Tibial artery (tissue), 4 donors: ENCODE measurements around the gene SCP2.
"Not testable (repeated sequence)": the region's sequence is repeated elsewhere in the genome, so short reads cannot be mapped to it uniquely, and the experiment has no call there.

Experiments used
- DNase-seq, 2 donors: peaks; one replicate each; pipeline ENCODE4 v3.0.0-alpha.2; 2019
- H3K27ac ChIP-seq, 2 donors: fragments of 200-600 bp; sonication (generic) in 1 of 2; 1 replicate in 1 of 2; 2 replicates in 1 of 2; pipeline ENCODE4 v1.5.1; 2018 to 2019; ENCODE audit warnings: mild to moderate bottlenecking in 1 of 2
- H3K27me3 ChIP-seq, 2 donors: fragments of 200-600 bp; sonication (generic) in 1 of 2; one replicate each; pipeline versions ENCODE4 v1.5.1 to v1.6.0; 2016 to 2019
- H3K36me3 ChIP-seq, 3 donors: fragments of 200-600 bp; sonication (generic) in 2 of 3; one replicate each; pipeline ENCODE4 v1.5.1; 2016 to 2019; ENCODE audit warnings: mild to moderate bottlenecking in 2 of 3
- H3K4me1 ChIP-seq, 4 donors: fragments of 200-600 bp; sonication (generic) in 2 of 4; 1 replicate in 3 of 4; 2 replicates in 1 of 4; pipeline ENCODE4 v1.5.1; 2016 to 2019
- H3K4me3 ChIP-seq, 2 donors: fragments of 200-600 bp; sonication (generic) in 1 of 2; 1 replicate in 1 of 2; 2 replicates in 1 of 2; pipeline ENCODE4 v1.5.1; 2018 to 2019; ENCODE audit warnings: mild to moderate bottlenecking in 2 of 2
- H3K9me3 ChIP-seq, 3 donors: fragments of 200-600 bp; sonication (generic) in 1 of 3; one replicate each; pipeline ENCODE4 v1.5.1; 2016 to 2019
- intact Hi-C: fragments of 100-400 bp; cut with DNase I; formaldehyde crosslinking; loops from one replicate; pipeline ENCODE4 v1.15.0; 2023; ENCODE audit warnings: low total_unique reads
- TF ChIP-seq, protein P1 (sequence below), 2 experiments: fragments of 200-600 bp in 1 of 2; fragments of 450-650 bp in 1 of 2; IDR thresholded peaks; one replicate each; pipeline ENCODE4 v1.5.1; 2017 to 2019; ENCODE audit warnings: antibody characterized with exemption in 2 of 2, mild to moderate bottlenecking in 1 of 2, moderate library complexity in 1 of 2

The SCP2 gene

DNA sequence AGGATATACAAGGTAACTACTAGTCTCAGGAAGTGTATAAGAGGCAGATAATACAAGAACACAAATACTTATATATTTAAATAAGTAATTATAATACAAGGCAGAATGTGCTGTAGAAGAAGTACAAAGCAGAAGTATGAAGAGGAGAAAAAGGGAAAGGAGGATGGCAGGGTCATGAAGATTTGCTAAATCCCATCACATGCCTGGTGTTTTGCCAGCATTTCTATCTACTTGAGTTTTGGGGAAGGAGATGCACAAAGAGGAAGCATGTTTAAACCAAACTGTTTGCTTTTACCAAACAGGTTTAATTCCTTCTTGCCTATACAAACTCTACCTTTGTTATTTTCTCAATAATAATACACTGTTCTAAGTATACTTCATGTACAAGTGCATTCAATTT, 74.1 kb downstream of the SCP2 start:
- intact Hi-C loops = no loop called here
- peak in 1 of 2 donors; percentile 30 for DNase-seq
- no peaks in the 10 kb centered on the region for H3K27me3 ChIP-seq
- TF ChIP-seq, protein P1, sequence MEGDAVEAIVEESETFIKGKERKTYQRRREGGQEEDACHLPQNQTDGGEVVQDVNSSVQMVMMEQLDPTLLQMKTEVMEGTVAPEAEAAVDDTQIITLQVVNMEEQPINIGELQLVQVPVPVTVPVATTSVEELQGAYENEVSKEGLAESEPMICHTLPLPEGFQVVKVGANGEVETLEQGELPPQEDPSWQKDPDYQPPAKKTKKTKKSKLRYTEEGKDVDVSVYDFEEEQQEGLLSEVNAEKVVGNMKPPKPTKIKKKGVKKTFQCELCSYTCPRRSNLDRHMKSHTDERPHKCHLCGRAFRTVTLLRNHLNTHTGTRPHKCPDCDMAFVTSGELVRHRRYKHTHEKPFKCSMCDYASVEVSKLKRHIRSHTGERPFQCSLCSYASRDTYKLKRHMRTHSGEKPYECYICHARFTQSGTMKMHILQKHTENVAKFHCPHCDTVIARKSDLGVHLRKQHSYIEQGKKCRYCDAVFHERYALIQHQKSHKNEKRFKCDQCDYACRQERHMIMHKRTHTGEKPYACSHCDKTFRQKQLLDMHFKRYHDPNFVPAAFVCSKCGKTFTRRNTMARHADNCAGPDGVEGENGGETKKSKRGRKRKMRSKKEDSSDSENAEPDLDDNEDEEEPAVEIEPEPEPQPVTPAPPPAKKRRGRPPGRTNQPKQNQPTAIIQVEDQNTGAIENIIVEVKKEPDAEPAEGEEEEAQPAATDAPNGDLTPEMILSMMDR (IDR thresholded peaks at IDR 0.05) = no peak
- no peak overlapping the region for H3K27ac ChIP-seq
- H3K36me3 ChIP-seq = peaks cover 5 to 12% (median 11%) of the 10 kb centered on the region in 3 donors
- H3K4me3 ChIP-seq = no peak overlapping the region
- H3K4me1 ChIP-seq = no peaks in the 10 kb centered on the region
- H3K9me3 ChIP-seq = no peaks in the 10 kb centered on the region

DNA sequence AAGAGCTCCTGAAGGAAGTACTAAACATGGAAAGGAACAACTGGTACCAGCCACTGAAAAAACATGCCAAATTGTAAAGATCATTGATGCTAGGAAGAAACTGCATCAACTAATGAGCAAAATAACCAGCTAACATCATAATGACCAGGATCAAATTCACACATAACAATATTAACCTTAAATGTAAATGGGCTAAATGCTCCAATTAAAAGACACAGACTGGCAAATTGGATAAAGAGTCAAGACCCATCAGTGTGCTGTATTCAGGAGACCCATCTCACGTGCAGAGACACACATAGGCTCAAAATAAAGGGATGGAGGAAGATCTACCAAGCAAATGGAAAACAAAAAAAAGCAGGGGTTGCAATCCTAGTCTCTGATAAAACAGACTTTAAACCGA, 79.5 kb downstream of the SCP2 start:
- H3K9me3 ChIP-seq = not testable (repeated sequence)
- H3K36me3 ChIP-seq = peaks cover 5 to 12% (median 11%) of the 10 kb centered on the region in 3 donors

DNA sequence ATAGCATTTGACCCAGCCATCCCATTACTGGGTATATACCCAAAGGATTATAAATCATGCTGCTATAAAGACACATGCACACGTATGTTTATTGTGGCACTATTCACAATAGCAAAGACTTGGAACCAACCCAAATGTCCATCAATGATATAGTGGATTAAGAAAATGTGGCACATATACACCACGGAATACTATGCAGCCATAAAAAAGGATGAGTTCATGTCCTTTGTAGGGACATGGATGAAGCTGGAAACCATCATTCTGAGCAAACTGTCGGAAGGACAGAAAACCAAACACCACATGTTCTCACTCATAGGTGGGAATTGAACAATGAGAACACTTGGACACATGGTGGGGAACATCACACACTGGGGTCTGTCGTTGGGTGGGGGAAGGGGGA, 83.2 kb downstream of the SCP2 start:
- intact Hi-C loops, DNase-seq: not testable (repeated sequence)

More for the DNA sequence above, 79.5 kb downstream of the SCP2 start:
- H3K27ac ChIP-seq, H3K4me1 ChIP-seq, H3K4me3 ChIP-seq, DNase-seq, intact Hi-C loops, H3K27me3 ChIP-seq: not testable (repeated sequence)

DNA sequence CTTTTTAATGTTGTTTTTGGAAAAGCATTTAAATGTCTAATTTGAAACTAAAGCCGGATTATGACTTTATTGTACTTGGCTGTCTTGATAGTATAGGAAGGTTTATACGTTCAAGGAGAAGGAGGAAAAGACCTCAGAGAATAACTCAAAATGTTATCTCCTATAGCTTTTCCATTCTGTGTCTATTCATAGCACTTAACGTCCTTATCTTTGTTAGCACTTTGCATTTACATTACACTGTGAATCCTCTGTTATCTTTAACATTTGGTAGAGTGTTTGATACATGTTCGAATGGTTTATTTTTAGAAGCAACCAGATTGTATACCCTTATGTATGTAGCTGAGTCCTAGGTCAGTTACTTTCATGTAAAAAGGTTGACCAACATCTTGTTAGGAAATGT, 84.1 kb downstream of the SCP2 start:
- no peak overlapping the region for H3K4me3 ChIP-seq
- intact Hi-C loops = no loop called here
- H3K4me1 ChIP-seq = peaks cover 0 to 11% (median 7%) of the 10 kb centered on the region in 4 donors
- DNase-seq = no peak
- no peaks in the 10 kb centered on the region for H3K36me3 ChIP-seq
- TF ChIP-seq, protein P1 (IDR thresholded peaks at IDR 0.05) = no peak
- H3K27me3 ChIP-seq = no peaks in the 10 kb centered on the region
- H3K27ac ChIP-seq = no peak overlapping the region
- H3K9me3 ChIP-seq = no peaks in the 10 kb centered on the region

More for the DNA sequence above, 83.2 kb downstream of the SCP2 start:
- not testable (repeated sequence) for H3K36me3 ChIP-seq, H3K4me1 ChIP-seq, H3K4me3 ChIP-seq, H3K9me3 ChIP-seq, H3K27ac ChIP-seq, H3K27me3 ChIP-seq

DNA sequence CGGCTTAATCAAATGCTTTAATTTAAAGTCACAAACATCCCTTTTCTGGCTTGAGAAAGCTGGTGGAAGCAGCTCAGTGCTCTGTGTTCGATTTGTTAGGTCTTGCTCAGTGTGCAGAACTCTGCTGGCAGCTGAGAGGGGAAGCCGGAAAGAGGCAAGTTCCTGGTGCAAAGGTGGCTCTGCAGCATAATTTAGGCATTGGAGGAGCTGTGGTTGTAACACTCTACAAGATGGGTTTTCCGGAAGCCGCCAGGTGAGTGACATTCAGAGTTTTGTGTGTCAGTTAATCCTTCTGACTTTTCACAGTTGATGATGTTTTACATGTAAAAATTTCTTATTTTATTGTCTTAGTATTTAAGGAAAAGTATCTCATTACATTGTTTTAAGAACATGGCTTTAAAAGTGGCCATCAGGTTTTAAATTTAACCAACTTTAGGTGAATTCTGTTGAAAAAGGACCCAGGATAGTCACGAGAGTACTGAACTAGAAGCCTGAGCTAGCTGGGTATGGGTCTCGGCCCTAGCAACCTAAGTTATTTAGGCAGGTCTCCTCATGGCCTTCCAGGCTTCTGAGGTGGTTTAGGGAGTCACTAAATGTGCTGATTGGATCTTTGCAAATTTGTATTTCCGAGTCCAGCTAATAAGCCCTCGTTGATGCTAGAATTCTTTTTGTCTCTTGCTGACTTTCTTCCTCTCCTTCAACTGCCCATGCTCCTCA, 87.9 kb downstream of the SCP2 start:
- intact Hi-C loops = no loop called here
- H3K27ac ChIP-seq = peak overlapping the region; percentile 45 to 58
- DNase-seq = peak; percentile 77 to 81
- H3K9me3 ChIP-seq = no peaks in the 10 kb centered on the region
- H3K27me3 ChIP-seq = no peaks in the 10 kb centered on the region
- peak overlapping the region; percentile 56 to 62 for H3K4me3 ChIP-seq
- H3K4me1 ChIP-seq = peaks cover 0 to 21% (median 7%) of the 10 kb centered on the region in 4 donors
- TF ChIP-seq, protein P1 (IDR thresholded peaks at IDR 0.05) = no peak
- H3K36me3 ChIP-seq = no peaks in the 10 kb centered on the region

DNA sequence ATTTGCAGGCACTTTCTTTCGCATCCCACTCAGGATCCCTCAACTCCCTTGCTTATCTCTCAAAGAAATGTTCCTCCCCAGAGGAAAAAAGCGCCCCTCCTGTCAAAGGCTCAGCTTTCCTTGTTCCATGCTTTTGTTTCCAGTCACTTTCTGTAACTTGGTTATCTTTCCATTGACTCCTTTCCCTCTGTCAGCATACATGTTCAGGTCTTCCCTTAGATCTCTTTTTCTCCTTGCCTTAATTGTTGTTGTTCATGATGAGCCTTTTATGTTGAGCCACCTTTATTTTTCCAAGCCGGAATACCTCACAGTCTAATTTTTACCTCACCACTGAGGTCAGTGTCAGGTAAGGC, 88.4 kb downstream of the SCP2 start:
- no peak for DNase-seq
- H3K4me3 ChIP-seq = peak overlapping the region; percentile 56 to 62
- H3K27me3 ChIP-seq = no peaks in the 10 kb centered on the region
- H3K4me1 ChIP-seq = peaks cover 0 to 21% (median 7%) of the 10 kb centered on the region in 4 donors
- intact Hi-C loops = no loop called here
- TF ChIP-seq, protein P1 (IDR thresholded peaks at IDR 0.05) = no peak
- no peaks in the 10 kb centered on the region for H3K36me3 ChIP-seq
- H3K27ac ChIP-seq = peak overlapping the region; percentile 45 to 58
- H3K9me3 ChIP-seq = no peaks in the 10 kb centered on the region
